NCI-H2196 (cell line): Measurements from ENCODE around the gene NLGN1.

ENCODE experiments used
- DNase-seq: peaks from one replicate; lab custom pipeline; 2025; ENCODE audit not compliant: unreplicated experiment; lab: John Stamatoyannopoulos, UW

The NLGN1 gene

DNA sequence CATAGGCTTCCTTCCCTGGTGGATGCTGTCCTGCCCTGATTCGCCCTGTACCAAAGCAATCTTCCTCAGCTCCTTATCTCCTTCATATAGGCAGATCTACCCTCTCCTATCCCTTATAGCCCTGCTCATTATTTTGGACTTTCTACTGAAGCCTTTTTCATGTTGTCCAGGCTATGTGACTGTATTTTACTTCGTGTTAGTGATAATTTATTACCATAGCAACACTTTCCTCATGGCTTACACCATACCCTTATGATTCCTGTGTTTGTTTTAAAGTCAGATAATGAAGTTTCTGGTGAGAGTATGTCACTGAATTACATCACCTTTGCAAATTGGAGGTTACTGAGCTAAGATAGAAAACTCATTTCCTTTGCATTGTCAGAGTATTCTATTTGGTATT lies 352.6 kb downstream of the NLGN1 start:
- no peak for DNase-seq

DNA sequence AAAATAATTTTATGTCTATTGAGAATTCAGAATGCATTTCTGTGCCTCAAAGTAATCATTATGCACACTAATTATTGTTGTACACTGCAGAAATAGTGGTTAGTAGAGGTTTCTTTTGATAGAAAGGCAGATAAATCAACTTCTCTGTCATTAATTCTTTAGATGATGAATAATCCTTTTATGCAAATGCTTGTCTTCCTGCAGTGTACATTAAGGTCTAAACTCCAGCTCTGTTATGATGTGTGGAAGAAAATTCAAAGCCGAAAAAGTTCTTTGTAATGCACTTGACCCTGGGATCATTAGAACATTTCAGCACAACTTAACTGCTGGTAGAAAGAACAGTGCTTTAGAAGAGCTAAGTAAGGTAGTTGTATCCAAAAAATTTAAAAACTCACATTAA lies 353.0 kb downstream of the NLGN1 start:
- DNase-seq = no peak

DNA sequence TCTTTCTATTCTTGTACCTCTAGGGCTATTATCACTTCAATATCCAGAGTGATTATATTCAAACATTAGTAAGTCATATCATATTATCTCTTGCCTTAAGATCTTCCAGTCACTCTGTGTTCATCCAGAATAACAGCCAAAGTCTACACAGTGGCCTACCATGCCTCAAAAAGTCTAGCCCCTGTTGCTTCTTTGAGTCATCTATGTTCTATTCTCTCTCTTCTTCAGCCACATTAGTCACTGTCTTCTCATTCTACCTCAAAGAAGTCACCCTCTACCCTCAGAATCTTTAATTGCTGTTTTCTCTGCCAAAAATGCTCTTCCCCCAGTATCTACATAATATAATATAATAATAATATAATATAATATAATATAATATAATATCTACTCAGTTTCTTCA lies 356.0 kb downstream of the NLGN1 start:
- DNase-seq = no peak

DNA sequence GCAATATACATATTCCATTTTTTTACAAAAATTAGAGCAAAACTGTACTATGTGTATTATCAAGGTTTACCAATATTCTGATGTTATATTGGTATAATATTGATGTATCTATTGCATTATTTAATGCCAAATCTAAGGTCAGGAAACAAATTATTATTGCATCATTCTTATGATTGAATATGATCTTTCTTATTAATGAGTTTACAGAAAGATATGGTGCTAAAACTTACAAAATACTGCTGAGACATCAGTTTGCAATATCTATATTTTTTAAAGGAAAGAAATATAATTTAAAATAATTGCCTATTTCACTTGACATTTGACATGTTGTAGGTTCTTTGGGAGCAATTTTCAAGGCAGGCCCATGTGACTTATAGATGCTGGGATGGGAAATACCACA lies 357.6 kb downstream of the NLGN1 start:
- no peak for DNase-seq

DNA sequence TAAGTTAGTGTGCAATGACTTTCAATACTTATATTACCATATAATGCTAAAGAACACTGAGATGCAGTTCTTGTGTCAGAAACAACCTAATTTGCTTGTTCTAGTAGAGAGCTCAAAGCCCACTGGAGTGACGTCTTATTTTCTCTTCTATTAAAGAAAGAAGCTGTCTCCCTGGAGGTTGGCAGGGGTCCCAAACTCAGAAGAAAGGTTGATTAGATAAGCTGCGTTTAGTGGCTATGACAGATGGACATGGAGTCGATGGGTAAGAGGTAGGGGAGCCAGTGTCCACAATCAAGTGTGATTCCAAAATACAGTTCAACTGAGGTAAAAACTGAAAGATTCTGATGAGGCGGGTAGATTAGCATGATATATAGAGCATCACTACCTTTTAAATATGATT lies 363.6 kb downstream of the NLGN1 start:
- no peak for DNase-seq

DNA sequence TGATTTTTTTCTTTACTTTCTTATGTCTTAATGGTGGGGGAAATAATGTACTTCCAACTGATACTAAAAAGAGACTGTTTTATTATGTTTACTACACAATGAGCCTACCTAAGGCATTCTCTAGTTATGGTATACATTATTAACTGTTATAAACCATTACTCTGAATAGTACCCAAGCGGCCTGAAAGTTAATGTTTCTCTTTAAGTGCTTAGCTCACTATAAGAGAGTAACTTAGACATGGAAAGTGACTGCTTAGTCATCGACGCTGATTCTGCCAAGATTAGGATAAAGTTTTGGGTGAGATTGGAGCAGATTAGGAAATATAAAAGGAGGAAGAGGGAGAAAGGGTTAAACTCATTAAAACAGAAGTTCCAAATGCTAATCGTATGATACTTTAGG lies 365.0 kb downstream of the NLGN1 start:
- DNase-seq = no peak

DNA sequence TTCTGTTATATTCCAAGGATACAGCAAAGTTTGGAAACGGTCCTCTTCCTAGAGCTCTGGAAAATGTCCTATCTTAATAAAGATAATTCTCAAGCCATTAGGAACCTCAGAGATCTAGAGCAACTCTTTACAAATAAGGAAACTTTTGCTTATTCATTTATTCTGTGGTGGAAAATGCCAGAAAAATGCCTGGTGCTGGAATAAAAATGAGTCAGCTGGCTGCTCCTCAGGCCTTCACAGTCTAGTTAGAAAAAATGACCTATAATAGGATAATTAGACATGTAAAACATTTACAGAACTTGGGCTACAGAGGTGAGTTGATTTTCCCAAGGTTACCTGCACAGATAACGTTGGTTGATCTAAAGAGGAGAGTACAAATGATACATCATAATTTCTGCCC lies 372.5 kb downstream of the NLGN1 start:
- no peak for DNase-seq

DNA sequence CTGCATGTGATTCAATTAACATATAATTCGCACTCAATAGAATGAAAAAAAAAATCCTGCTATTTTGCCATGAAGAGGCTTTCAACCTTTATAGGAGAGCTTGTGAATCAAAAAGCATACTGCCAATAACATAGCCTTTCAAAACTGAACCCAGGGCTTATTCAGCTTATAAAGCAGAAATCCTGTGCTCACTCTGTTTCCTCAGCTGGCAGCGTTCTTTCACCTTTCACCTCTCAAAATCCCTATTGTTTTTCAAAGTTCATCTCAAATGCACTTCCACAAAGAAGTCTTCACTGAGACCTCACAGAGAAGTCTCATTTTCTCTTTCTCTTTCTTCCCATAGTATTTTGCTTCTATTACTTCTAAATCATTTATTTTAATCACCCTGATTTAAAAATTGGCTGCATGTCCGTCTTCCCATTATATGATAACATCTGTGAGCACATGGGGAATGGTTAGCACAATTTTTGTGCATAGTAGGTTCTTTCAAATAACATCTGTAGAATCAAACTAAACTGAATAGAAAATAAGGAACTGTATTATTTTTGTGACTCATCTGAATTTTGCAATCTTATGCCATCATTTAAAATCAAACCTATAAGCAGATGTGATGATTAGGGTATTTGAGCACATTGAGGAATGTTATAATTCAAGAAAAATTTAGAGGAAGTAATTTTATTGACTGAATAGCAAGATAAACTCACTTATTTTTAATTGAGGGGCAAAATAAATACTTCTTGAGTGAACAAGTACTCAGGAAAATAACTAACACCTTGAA lies 373.4 kb downstream of the NLGN1 start:
- DNase-seq = no peak

DNA sequence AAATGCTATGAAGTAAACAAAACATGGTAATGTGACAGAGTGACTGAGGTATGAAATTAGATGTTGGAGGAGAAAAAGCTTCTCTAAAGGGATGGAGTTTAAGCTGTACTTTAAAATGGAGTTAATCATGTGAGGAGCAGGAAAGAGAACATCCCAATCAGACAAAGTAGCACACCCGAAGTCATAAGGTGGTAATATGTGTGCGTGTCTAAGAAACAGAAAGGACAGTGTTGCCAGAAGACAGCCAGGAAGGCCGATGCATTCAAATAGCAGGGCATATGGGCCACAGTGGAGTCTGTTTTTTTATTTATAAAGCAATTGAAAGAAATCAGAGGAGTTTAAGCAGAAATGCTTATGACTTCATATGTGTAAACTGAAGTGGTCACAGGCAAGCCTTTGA lies 376.3 kb downstream of the NLGN1 start:
- DNase-seq = no peak

DNA sequence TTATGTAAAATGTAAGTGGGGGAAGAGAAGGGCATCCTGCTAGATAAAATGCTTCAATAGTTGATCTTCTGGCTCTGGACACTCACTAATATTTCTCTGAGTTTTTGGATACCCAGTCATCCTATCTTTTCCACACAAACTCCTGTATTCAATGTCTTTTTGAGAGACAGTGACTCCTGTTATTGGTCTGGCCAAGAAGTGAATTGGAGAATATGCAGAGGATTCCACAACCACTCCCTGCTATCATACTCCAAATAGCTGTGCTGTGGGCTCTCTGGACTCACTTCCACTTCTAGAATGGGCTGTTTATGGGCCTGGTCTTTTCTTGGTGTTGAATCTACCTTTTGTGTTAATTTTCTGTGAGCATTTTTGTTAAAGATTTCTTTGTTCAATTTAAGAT lies 376.8 kb downstream of the NLGN1 start:
- no peak for DNase-seq

DNA sequence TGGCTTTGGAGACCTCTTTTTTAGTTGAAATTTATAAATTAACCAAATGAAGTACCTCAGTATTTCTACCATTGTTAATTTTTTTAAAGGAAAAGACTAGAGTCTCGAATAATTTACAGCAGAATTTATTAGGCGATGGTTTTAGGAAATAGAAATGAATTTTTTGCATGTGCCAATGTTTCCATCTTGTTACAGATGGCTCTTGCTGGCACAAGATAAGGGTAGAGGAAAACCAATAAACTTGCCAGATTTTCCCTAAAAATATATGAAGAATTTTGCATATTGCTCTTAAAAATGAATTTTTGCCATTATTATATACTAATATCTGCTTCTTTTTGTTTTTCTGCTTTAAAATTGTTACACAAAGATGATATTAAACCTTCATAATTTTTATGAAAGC lies 380.7 kb downstream of the NLGN1 start:
- no peak for DNase-seq

DNA sequence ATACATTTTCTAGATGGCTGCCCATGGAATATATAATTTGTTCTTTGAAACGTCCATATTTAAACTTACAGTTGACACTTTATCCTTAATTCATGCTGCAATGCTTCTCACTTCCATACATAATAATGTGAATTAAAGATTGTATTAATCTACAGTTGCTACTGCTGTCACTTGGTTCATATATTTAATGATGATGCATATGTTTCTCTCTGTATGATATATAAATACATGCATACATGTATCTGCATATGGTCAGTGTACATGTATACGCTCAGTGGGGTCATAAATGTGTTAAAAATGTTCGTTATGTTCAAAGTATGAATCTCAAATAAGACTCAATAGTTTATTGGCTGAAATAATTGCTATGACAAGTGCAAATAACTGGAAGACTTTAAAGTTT lies 382.5 kb downstream of the NLGN1 start:
- no peak for DNase-seq

DNA sequence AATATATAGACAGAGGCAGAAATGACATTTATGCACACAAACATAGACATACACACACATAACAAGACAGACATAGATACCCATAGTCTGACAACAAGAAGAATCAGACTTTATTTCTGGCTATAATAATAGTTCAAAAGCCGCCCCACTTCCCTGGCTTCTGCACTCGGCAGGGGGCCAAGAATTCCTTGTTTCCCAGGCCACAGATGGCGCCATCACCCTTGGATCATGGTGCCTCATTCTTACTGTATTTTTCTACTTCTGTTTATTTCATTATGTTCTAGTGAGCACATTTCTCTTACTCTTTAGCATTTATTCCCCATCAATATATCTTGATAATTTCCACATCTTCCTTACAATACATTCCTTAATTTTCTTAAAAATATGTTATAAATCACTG lies 387.5 kb downstream of the NLGN1 start:
- DNase-seq = no peak

DNA sequence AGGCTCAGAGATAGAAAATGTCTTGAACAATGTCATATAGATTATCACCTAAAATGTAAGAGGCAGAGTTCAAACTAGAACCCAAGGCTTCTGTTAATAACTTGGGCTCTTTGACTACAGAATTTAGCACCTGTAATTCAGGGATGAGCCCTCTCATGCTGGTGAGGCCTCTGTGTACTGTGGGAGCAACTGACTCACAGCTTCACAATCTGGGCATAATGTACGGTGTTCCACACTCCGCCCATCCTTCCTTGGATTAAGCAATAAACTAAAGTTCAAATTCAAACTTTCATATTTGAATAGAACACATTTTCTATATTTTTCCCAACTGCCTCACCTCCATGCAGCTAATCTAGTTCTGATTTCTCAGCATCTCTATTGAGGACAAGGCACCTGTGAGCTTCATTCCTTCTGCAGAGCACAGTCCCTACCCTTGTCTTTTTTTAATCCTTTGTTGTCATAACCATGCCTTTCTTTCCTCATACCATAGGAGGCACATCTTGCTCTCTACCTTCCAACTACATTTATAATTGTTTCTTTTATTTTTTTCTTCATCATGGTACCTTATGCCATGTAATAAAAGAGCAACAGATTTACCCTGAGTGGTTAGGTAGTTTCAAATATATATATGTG lies 392.1 kb downstream of the NLGN1 start:
- no peak for DNase-seq

DNA sequence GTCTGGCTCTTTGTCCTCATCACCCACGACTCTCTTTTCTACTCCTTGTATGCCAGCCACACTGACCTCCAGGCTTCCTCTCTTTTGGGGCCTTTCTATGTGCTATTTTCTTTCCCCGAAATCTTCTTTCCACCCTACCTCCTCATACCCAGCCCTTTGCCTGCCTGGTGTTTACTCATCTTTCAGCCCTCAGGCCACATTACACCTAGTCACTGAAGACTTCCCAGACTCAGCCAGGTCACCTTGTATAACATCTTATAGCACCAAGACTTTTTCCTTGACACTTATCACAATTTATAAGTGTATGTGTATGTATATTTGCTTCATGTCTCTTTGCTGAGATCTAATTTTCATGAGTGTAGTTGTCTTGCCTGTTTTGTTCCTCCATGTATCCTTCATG lies 396.4 kb downstream of the NLGN1 start:
- no peak for DNase-seq

DNA sequence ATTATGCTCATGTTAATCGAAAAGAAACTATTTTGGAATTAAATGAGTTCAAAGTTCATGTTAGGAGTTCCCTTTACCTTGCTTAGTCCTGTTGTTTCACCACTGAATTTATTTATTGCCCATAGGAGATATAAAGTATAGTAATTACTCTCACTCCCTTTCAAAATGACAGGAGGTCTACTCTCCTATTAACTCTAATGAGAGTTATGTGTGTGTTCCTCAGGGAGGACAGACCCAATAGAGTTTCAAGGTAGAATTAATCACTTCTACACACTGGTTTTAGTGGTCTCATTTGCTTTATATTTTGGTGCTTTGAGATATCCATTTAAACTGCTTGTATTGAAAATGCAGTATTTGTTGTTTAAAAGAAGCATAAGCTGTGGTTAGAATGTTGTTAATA lies 398.9 kb downstream of the NLGN1 start:
- DNase-seq = no peak

DNA sequence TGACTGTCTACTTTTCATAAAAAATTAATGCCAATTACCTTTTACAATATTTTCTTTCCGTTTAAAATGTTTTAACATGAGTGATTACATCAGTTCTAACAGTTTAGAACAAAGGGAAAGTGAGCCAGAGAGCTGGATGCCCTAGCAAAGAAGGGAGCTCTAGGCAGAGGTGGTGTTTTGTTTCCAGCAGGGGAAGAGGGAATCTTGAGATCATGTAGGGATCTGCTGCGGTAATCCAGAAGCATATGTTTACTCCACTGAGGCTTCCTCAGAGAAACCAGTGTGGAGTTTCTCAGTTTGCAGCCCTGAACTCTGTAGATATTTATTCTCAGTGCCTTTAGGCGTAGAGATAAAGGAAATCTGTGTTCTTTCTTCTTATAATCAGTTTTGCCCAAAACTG lies 399.3 kb downstream of the NLGN1 start:
- no peak for DNase-seq

DNA sequence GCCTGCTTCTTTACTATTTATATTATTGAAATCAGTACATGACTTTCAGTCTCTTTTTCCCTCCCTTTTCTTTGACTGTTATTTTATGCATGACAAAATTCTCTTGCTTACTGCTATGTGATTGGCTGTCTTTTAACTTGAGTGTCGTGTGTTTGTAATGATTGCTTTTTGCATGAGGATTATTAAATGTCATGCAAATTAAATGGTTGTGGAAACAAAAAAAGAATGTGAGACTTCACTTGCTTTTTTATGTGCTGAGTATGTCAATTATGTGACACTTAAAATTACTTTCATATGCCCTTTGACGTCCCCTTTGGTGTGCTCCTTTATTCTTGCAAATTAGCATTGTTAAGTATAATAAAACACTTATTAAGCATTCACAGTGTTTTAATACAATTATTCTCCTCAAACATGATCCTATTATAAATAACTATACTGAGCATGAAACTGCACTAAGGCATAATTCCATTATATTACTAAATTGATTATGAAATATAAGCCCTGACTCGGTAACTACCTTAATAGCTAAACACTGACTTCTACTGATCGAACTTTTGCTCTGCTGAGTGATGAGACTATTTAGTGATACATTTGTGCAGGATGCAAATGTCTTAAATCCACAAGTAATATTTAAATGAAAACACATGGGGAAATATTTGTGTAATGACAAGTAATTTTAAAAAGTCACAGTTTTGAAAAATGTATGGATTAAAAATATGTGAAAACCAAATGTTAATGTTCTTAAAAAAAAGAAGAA lies 401.7 kb downstream of the NLGN1 start:
- DNase-seq = no peak

DNA sequence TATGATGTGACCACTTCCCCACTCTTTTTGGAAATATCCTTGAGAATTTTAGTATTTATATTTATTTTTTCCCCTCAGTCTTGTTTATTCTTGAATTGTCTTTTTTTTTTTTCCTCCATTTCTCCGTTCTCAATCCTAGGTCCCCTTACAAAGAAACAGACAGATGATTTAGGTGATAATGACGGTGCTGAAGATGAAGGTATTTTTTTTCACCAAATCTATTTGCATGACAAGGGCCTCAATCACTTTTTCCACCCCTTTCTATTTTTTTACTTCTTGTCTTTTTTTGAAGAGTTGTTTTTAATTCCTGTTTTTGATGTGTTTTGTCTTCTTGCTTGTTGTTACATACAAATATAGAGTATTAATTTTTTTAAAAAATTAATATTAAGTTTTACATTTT lies 402.6 kb downstream of the NLGN1 start:
- no peak for DNase-seq

DNA sequence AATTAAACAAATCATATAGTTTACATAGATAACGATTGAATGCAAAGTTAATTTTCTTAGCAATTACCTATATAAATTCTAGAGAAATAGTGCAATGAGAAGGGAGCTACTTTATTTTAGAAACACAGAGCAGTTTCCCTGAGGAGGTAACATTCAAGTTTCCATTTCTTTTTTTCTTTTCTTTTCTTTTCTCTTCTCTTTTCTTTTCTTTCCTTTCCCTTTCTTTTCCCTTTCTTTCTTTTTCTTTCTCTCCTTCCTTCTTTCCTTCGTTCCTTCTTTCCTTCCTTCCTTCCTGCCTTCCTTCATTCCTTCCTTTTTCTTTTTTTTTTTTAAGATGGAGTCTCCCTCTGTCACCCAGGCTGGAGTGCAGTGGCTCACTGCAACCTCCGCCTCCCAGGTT lies 417.3 kb downstream of the NLGN1 start:
- no peak for DNase-seq

DNA sequence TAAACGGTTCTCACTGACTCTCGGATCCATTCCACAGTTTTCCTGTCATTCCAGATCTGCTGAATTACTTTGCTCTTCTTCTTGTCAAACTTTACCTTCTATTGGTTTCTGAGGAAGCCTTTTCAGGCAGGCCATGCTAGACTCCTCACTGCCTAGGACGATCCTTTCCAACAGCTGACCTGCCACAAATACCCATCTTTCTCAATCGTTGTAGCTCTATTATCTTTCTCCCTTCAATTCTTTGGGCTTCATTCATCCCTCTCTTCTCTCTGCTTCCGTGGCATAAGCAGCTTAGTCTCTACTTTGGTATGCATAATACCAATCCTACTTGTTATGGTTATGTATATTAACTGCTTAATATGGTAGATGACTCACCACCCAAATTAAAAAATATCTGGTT lies 421.8 kb downstream of the NLGN1 start:
- DNase-seq = no peak

DNA sequence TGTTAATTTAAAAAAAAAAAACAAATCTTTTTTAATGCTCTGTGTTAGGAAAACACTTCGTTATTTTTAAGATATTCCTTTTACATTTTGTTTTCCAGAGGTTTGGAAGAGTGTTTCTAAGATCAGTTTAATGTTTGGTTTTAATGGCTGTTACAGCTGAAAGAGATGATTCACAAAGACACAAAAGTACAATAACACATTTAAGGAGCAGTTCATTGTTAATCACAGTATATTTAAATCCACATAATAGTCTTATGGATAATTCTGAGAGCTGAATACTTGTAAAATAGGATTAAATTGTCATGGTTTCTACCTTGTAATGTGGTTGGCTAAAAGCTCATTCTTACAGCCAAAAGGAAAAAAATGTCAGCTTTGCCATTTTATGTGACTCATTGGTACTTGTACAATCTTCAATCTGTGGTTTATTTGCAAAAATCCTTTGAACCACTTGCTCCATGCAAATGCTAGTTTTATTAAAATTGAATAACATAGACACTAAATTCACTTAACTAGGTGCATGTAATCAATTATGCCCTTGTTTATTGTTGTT lies 426.4 kb downstream of the NLGN1 start:
- DNase-seq = no peak
